HL-60 (cell line): ENCODE data around the gene ZBTB47.

Experiments used
- DNase-seq, 2 experiments: peaks; one replicate each; pipeline ENCODE4 v3.0.0-alpha.2; 2010 to 2020; ENCODE audit warnings: low read depth in 1 of 2, low spot score in 1 of 2
- H3K27ac ChIP-seq: fragments of 250-450 bp; sonication (Bioruptor Pico); replicated peaks from 2 replicates; pipeline ENCODE4 v1.5.1; 2020; ENCODE audit warnings: mild to moderate bottlenecking, moderate library complexity
- H3K27me3 ChIP-seq: fragments of 250-450 bp; sonication (Bioruptor Pico); 2 replicates; pipeline ENCODE4 v1.5.1; 2021; ENCODE audit warnings: mild to moderate bottlenecking, moderate library complexity; ENCODE audit not compliant: insufficient read depth, poor library complexity, severe bottlenecking
- H3K4me3 ChIP-seq: replicated peaks from 2 replicates; pipeline ENCODE4 v1.5.1; 2011; ENCODE audit warnings: mild to moderate bottlenecking, control low read depth, low read length; ENCODE audit not compliant: insufficient read depth
- CTCF ChIP-seq: IDR thresholded peaks from one replicate; pipeline ENCODE4 v1.5.1; 2011; ENCODE audit warnings: low read length, control low read depth, inconsistent platforms; ENCODE audit not compliant: insufficient read depth
- GABPA ChIP-seq: IDR thresholded peaks from 2 replicates; pipeline ENCODE4 v1.6.1; 2012; ENCODE audit warnings: low read depth
- POLR2AphosphoS5 ChIP-seq: IDR thresholded peaks from 2 replicates; pipeline ENCODE4 v1.6.1; 2012; ENCODE audit warnings: low read depth
- REST ChIP-seq: IDR thresholded peaks from 2 replicates; pipeline ENCODE4 v1.6.1; 2012; ENCODE audit warnings: low read depth; ENCODE audit not compliant: insufficient replicate concordance
- SPI1 ChIP-seq: IDR thresholded peaks from 2 replicates; pipeline ENCODE4 v1.6.1; 2012; ENCODE audit warnings: low read depth, mild to moderate bottlenecking, borderline replicate concordance

Gene ZBTB47

DNA sequence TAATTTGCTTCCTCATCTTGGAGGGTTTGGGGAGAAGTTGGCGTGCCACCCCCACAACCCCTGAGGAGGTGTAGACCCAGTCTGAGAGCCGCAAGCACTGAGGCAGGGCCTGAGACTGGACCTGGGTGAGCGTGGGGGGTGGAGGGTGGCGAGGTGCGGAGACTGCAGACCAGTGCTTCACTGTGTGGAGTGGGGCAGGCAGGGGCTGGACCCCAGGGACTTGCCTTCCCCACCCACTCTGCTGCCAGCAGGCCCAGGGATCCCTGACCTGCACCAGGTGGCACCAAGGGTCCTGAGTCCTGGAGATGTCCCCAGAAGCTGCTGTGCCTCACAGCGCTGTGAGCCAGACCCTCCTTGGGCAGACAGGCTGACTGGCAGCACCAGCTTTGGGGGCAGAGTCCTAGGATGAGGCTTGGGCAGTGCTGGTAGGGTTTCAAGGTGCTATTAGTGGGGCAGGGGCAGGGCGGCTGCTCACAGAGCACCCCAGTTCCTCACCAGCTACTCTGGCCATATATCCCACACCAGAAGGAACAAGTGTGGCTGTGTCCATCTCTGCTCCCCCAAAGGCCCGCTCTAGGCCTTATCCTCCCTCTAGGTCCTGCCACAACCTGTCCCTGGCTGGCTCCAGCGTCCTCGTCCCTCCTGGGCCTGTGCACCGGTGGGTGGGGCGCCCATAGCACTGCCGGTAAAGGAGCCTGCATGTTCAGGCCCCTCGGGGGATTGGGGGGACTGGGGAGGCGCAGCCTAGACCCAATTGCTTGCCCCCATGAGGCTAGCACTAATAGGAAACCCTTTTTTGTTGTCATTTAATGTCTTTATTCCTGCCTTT lies 11.8 kb downstream of the ZBTB47 start:
- TF ChIP-seq GABPA, result no peak
- TF ChIP-seq SPI1, result no peak
- TF ChIP-seq REST, result no peak
- Histone ChIP-seq H3K27ac (no peak overlapping the region), H3K4me3 (no peak overlapping the region), H3K27me3 (no peaks in the 10 kb centered on the region)
- no peak for DNase-seq

- H3K4me3 ChIP-seq, result no peak overlapping the region
- TF ChIP-seq GABPA, result no peak
- no peak for TF ChIP-seq SPI1
- TF ChIP-seq POLR2AphosphoS5, result no peak
- no peak for TF ChIP-seq REST
- TF ChIP-seq CTCF, result no peak
- no peaks in the 10 kb centered on the region for H3K27me3 ChIP-seq
- no peak overlapping the region for H3K27ac ChIP-seq
- DNase-seq, result no peak
Measured at GRCh38 chr3:42666022-42666421, 12.5 kb downstream of the ZBTB47 start.

DNA sequence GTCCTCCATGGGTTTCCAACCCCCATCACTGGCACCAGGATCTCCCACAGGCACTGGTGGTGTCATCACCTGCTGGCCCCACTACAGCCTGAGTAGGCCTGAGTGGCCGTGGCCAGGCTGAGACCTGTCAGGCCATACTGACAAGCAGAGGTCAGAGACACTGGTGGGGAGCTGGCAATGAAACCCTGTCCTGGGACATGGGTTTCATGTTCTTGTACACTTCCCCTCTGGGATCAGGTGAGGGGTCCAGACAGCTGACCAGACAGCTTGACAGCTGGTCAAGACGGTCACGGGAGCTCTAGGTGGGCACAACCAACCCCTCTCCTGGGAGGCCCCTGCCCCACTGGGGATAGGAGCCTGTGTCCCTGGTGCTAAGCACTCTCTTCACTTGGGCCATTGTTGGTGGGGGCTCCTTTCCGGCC lies 13.1 kb downstream of the ZBTB47 start:
- no peak for TF ChIP-seq SPI1
- no peak for TF ChIP-seq GABPA
- no peak for TF ChIP-seq REST
- TF ChIP-seq POLR2AphosphoS5, result no peak
- TF ChIP-seq CTCF, result no peak
- no peak overlapping the region for H3K27ac ChIP-seq
- H3K4me3 ChIP-seq, result no peak overlapping the region
- no peaks in the 10 kb centered on the region for H3K27me3 ChIP-seq
- no peak for DNase-seq
